Measurements from ENCODE around the gene GREB1.

GREB1 gene

DNA sequence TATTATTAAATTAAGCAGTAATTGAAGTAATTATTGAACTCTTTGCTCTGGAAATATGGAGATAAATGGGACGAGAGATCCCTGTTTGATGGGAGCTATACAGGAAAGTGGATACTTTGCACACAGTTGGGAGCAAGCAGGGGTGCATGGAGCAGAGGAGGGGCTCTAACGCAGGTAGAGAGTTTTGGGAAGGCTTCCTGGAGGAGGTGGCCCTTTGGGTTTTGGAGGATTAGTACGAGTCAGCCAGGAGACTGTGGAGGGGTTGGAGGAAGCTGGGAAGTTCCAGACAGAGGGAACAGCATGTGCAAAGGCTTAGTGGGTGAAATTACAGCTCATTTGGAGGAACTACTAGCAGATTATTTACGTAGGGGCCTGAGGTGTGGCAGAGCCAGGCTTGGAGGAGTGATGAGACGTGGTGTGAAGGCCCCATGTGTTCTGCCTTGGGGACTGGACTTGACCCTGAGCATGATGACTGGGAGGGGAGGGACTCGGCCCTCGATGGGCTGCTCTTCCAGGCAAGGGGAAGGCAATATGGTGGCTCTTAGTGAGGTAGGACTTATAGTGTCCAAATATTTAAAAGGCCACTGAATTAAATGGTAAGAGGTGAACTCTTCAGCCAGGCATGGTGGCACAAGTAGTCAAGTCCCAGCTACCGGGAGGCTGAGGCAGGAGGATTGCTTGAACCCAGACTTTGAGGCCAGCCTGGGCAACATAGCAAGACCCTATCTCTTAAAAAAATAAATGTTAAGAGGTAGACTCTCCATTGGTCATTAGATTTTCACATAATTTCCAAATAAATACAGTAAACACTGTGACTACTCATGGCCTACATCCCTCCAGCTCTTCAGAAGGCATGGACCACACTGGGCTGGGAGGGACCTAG lies 30.2 kb downstream of the GREB1 start:
- DNase-seq: no peak

DNA sequence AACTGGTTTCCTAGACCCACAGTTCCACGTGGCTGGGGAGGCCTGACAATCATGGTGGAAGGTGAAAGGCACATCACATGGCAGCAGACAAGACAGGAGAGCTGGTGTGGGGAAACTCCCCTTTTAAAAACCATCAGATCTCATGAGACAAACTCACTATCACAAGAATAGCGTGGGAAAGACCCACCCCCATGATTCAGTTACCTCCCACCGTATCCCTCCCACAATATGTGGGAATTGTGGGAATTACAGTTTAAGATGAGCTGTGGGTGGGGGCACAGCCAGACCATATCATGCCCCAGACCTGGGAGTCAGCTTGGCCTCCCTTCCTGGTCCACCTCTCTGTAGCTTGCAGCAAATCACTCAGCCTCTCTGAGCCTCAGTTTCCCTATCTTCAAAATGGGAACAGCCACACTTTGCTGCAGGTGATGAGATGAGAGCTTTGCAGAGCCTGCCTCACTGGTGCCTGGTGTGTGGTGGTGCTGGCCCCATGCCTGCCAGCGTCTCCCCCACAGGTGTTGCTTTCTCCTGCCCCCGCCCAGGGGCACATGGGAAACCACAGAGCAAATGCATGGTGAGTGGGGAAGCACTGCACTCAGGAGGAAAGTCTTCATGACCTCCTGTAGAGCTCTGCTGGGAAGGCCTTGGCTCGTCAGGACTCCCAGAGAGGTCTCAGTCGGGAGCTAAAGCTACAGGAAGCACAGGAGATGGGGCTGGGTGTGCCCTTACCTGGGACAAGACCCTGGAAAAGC lies 31.1 kb downstream of the GREB1 start:
- no peak for DNase-seq

DNA sequence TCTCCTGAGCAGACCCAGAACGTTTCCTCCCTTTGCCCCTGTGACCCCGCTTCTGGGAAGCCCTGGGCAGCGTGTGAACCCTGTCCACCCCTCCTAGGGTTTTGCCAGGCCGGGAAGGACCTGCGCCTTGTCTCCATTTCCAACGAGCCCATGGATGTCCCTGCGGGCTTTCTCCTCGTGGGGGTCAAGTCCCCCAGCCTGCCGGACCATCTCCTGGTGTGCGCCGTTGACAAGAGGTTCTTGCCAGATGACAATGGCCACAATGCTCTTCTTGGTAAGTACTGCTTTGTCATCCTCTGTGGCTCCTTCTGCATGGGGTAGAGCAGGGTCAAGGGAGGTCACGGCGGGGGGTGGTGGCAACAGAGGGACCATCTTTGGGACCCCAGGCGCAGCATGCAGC lies 32.5 kb downstream of the GREB1 start:
- no peak for DNase-seq

DNA sequence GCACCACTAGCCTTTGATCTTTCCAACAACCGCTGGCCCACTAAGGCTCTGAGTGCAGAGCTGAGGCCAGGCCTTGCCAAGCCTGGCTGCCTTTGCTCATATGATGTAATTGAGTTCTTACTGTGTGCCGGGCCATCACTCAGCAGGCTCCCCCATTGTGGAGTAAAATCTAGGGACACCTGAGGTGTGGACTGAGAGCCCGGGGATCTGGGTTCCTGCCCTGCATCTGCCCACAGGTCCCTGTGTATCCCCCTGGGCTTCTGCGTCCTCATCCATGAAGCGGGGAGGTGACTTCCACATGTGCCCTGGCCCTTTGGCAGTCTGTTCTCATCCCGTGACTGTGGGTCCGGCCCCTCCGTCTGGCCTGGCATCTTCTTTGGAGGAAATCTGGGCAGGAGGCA lies 33.8 kb downstream of the GREB1 start:
- no peak for DNase-seq

DNA sequence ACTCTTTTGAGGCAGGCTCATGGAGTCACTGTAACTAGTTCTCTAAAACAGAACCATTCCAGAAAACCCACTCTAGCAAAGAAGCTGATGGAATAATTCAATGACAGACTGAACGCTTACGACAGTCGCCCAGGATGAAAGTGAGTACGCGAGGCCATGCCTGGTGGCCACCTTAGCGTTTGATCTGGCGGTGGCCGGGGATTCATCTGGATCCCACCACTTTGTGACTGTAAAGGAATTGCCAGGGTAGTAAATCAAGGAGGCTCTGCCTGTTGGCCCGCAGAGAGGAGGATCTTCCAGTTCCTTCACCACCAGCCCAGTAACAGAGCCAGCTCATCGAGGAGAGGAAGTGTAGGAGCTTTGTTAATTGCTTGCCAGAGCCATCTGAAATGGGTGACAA lies 34.6 kb downstream of the GREB1 start:
- DNase-seq: no peak

DNA sequence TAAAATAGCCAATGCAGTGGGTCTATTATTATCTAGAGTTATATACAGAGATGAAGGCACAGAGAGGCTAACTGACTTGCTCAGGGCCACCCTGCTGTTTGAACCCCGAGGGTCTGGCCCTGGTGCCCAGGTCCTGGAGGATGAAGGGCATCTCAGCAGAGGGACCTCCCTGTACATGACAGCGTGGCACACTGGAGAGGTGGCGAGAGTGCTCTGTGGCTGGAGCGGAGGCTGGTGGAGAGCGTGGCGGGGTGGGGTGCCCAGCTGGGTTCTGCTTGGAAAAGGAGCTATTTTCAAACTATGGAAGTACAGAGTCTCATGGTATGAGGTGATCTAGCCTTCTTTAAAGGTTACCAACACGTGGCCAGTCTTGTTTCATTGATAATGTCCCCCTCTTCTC lies 35.8 kb downstream of the GREB1 start:
- no peak for DNase-seq

DNA sequence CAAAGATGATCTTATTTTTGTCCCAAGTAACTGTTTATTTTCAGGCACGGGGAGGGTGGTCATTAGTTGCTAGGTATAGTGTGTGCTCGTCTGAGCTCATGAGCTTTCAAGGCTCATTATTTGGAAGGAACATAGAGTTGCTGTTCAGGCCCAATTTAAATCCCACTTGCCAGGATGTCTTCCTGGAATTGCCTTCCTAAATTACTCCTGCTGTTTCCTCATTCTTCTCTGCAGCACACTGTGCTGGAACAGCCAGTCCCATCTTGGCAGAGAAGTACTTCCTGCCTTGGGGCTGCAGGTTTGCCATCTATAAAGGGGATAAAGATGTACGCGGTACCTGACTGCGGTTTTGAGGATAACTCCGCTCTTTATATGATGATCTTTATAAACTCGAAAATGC lies 37.3 kb downstream of the GREB1 start:
- no peak for DNase-seq

DNA sequence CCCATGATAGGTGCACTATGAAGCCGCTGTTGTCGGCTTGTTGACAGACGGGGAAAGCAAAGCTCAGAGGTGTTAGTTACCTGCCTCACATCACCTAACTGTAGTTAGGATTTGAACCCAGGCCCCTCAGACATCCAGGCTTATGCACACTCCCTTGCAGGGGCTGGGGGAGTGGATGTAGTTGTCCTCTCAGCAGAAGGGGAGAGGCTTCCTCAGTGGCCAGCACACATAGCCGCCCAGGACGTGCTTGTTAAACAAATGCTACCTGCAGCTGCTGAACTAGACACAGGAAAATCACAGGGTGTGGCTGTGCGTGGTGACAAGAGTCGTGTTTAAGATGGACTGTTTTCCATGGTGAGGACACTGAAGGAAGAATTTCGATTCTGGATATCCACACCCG lies 39.2 kb downstream of the GREB1 start:
- no peak for DNase-seq

DNA sequence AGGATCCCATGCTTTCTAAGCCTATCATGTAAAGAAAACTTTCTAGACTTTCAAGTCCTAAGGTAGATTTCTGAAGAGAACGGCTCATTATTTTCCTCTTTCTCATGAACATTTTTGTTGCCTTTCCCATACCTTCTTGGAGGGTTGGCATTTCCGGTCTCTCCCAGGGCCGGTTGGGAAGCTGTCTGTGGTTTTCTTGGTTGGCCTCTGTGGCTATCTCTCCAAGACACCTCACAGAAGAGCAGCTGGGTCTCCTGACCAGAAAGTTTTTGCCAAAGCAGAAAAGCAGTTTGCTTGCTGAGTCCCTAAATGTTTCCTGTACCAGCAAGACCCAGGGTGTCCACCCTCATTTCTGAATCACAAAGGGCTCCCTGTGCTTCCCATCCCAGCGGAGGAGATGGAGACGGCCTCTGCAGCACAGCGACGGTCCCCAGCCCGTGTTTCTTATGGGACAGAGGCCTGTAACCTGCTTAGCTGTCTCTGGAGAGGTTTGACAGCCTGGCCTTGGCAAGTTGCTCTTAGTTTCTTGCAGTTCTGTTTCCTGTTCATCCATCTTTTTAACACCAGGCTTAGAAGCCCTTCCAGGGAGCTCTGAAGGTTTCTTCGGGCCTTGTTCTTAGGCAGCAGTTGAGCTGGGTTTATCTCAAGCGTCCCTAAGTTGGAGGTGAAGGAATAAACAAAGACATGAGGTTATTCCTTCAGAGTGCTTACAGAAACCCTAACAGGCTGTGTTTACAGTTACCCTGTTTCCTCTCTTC lies 39.8 kb downstream of the GREB1 start:
- no peak for DNase-seq

DNA sequence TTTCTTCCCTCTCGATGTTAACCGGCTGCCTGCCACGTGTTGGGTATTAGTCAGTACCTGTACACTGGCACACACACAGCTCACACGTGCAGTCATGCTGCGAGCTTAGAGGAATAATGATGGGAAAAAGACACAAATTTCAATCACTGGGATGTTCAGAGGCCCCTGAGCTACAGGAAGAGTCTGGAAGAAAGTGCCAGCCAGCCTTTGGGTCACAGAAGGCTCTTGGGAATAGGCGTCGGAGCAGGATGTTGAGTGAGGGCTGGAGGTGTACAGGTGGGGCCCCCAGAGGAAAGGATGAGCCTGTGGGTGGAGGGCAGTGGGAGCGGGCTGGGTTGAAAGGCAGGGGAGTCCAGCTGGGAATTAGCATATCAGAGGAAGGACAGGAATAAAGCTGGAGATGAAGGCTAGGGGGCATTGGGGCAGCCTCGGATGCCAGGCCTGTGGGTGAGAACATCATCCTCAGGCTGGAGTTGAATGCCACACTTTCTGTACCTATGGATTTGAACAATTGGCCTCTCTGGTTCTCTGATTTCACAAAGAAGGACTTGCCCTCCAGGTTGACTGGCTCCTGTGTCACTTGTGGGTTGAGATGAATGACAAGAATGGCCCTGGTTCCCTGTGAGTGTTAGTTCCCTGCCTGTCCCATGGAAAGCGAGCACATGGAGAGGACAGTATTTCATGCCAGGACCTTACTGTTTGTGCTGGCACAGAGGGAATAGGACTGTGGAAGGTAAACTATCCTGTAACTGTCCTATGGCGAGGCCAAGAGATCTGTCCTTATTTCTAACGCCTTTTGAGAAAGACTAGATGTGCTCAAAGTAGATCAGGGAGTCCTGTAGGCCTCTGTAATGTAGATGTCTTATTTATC lies 40.6 kb downstream of the GREB1 start:
- DNase-seq: no peak

DNA sequence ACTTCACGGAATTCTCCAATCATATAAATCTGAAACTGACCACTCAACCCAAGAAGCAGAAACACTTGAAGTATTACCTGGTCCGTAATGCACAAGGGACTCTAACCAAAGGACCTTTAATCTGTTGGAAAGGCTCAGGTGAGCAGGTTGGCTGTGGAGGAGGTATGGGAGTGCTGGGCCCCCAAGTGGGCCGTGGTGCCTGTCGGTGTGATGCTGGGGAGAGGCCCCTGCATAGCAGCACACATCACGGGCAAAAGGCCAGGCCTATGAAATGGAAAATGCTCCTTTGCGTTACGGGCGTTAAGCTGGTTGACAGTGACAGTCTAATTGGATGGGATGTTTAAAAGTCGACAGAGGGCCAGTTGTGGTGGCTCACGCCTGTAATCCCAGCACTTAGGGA lies 42.6 kb downstream of the GREB1 start:
- no peak for DNase-seq

DNA sequence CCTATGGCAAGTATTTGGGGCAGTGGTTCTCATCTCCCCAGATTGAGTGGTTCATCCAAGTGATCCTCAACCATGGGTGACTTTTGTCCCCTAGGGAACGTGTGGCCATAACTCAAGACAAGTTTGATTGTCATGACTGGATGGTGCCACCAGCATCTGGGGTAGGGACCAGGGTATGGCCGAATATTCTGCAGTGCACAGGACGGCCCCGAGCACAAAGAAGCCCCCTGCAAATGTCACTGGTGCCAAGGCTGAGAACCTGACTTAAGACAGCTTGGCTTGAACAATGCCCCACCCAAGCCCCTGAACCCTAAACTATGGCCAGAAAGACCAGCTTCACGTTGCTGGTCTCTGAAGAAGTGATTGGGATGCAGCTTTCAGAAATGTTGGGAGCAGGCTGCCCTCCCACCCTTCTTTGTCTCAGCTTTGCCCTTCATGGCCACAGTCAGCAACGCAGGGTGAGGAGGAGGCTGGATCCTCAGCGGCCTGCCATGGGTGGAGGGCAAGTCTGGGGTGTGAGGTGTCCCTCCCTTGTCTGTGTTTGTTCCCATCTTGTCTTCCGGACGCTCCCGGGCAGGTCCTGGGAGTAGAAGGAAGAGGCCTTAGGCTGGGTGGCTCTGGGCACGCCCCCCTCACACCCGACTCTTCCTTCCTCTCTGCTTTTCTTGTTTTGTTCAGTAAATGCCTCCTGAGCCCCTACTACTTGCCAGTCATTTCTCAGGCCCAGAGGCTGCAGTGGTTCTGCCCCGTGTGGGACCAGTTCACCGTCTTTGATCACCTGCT lies 43.4 kb downstream of the GREB1 start:
- no peak for DNase-seq

DNA sequence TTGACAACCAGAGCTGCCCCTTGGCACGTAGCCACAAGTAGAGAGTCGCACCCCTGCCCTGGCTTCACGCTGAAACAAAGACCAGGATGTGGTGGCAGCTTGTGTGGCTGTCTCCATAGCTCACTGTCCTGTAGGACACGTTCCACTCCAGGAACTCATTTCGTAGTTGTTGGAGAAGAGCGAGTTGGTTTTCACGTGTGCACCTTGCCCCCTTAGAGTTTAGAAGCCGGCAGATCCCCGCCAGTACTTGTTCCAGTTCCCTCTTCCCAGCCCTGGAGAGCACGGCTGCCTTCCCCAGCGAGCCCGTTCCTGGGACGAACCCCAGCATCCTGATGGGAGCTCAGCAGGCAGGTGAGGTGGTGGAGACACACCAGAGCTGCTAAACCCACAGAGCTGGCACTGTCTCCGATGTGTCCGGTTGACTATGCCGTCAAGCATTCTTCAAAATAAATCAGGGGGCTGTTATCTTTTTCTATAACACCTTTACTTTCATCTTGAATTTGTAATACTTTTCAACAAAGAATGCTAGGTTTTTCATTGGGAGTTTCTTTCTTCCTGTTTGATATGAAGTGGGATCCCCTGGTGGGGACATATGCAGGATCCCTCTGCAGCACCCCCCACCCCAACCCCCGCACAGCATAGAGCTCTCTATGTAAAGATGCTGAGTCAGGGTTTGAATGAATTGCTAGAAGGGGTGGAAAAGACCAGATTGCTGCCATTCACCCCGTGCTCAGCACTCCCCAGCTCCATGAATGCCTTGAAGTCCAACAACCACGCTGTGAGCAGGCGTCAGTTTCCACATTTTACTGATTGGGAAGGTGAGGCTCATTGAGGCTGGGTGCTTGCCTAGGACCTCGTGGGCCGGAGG lies 44.5 kb downstream of the GREB1 start:
- DNase-seq: no peak

DNA sequence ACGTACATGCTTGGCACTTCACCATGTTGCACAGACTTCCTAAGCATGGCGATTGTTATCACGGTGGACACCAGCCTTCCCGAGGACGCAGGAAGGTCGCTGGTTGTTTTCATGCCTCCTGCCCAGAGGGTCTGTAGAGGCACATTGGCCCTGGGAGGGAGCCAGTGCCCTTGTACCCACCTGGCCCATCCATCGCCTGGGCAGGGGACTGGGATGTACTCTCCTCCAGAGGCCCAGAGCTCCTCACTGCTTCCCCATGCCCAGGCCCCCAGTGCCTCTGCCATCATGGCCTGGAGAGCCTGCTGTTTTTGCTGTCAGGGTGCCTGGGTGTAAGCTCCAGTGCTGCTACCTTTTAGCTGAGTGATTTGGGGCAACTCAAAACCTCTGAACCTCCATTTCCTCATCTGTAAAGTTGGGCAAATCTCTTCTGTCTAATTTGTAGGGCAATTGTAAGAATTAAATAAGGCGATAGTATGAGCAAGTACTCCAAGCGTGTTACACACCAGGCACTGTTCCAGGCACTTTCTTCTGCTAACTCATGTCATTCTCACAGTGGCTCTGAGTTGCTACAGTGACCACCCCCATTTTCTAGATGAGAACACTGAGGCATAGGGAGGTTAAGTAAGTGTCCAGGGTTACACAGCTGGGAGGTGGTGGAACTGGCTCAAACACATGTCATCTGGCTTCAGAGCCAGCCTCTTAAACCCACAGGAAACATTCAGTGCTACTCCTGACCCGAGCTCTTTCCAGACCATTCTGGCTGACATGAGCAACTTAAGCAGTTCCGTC lies 45.3 kb downstream of the GREB1 start:
- no peak for DNase-seq

DNA sequence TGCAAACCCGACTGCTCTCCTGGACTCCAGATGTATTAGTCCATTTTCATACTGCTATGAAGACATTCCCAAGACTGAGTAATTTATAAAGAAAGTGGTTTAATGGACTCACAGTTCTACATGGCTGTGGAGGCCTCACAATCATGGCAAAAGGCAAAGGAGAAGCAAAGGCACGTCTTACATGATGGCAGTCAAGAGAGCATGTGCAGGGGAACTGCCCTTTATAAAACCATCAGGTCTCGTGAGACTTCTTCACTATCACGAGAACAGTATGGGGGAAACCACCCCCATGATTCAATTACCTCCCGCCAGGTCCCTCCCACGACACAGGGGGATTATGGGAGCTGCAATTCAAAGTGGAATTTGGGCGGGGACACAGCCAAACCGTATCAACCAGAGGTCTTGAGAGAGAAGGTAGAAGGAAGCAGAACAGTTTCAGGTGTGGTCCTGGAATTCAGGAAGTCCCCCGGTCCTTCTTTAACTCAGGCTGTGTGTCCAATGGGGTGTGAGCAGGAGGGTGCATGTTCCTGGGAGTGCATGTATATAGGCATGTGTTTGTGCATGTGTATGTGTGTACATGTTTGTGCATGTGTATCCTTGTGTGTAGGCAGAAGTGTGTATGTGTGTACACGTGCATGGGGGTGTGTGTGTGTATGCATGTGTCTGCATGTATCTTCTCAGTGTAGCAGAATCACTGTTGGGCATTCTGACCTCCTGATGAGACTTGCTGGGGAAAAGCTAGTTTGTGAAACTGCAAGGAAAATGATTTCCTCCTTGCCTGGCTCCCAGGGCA lies 46.2 kb downstream of the GREB1 start:
- no peak for DNase-seq

DNA sequence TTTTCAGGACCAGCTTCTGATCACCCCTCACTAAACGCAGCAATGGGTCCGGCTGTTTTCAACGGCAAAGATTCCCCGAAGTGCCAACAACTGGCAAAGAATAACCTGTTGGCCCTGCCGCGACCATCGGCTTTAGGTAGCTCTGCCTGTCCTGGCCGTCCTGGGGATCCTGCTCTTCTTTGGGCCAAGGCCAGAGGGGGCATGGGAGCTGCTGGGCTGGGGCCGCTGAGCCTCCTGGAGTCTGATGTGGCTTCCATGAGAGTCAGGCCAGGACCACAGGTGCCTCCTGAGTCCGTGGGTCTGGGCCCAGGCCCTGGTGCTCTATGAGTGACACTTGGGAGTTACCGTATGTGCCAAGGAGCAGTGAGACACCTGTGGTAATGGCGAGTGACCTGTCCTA lies 46.9 kb downstream of the GREB1 start:
- DNase-seq: no peak

DNA sequence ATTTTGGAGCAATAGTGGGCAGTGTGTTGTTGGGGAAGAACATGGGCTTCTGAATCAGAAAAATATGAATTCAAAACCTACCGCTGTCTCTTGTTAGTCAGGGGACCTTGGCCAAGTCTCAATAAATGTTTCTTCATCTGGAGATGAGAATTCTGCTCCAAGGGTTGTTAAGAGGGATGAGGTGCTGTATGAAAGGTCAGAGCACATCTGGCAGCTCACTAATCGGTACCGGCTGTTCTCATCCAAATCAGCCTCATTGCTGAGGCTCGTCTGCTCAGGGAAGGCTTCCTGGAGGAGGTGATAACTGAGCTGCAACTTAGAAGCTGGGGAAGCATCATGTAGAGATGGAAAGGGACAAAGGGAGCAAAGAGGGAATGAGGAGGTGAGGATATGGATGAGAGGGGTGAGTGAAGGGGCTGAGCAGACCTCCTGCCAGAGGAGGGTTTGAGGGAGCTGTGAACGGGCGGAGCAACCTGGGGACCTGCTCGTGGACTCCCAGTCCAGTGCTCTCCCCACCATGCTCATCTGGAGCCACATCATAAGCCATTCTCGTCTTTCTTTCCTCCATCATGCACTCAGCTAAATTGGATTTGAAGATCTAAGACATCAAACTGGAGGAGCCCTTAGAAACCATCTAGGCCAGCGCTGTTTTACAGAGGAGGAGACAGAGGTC lies 47.4 kb downstream of the GREB1 start:
- DNase-seq: no peak

Measured in left hindlimb (tissue), 1 donor.